HepG2 (cell line): ENCODE measurements around the gene CTRB2. TPM values are rescaled to one million over a fixed set of nuclear protein-coding genes. Genes with fewer than 3 reads are reported as not detected.

Source experiments
- AGO2 ChIP-seq: fragments of 200-400 bp; formaldehyde crosslinking; optimal IDR thresholded peaks from 2 replicates; pipeline ENCODE3; 2017; ENCODE audit warnings: mild to moderate bottlenecking, low read depth, low read length, moderate library complexity
- GRHL1 ChIP-seq: sonication (generic); formaldehyde crosslinking; conservative IDR thresholded peaks from 2 replicates; pipeline ENCODE4 v1.8.0; 2022; ENCODE audit warnings: missing genetic modification reagents
- HNRNPLL ChIP-seq: fragments of 200-400 bp; formaldehyde crosslinking; IDR thresholded peaks from 2 replicates; pipeline ENCODE4 v1.6.1; 2017; ENCODE audit warnings: mild to moderate bottlenecking, low read depth, low read length; ENCODE audit not compliant: poor library complexity, severe bottlenecking
- KDM2A ChIP-seq: sonication (generic); formaldehyde crosslinking; IDR thresholded peaks from 2 replicates; pipeline ENCODE4 v1.4.0; 2020; ENCODE audit warnings: low read depth, missing genetic modification reagents, borderline replicate concordance
- LRRFIP1 ChIP-seq: sonication (generic); formaldehyde crosslinking; conservative IDR thresholded peaks from 2 replicates; pipeline ENCODE4 v1.4.0; 2020; ENCODE audit warnings: missing genetic modification reagents
- SRY ChIP-seq: sonication (generic); formaldehyde crosslinking; IDR thresholded peaks from 2 replicates; pipeline ENCODE4 v1.8.0; 2022; ENCODE audit warnings: mild to moderate bottlenecking, missing genetic modification reagents
- STAG1 ChIP-seq: sonication (generic); formaldehyde crosslinking; IDR thresholded peaks from 2 replicates; pipeline ENCODE4 v1.4.0; 2020; ENCODE audit warnings: missing genetic modification reagents
- ZNF749 ChIP-seq: sonication (generic); formaldehyde crosslinking; IDR thresholded peaks from 2 replicates; pipeline ENCODE4 v1.8.0; 2022; ENCODE audit warnings: mild to moderate bottlenecking, missing genetic modification reagents, moderate library complexity, borderline replicate concordance
- polyA plus RNA-seq, 8 experiments: library from polyadenylated mRNA; depleted of rRNA in 3 of 8; stranded (reverse) in 7 of 8; unstranded in 1 of 8; fragments of >200 nt; fragmentation: Illumina TruSeq in 4 of 8; extraction: Trizol in 4 of 8; gene quantifications; 2 replicates each; pipeline versions ENCODE4 v1.2.1 to v1.2.3, GENCODE V29; 2011 to 2016; ENCODE audit warnings: low read depth in 4 of 8, missing spikeins in 1 of 8, mixed read lengths in 1 of 8; ENCODE audit not compliant: insufficient read depth in 1 of 8
- total RNA-seq, 5 experiments: library from RNA; depleted of rRNA; stranded (reverse); fragments of >200 nt; fragmentation: Illumina TruSeq; extraction: Trizol; gene quantifications; 2 replicates each; pipeline ENCODE4 v1.2.3, GENCODE V29; 2016; ENCODE audit warnings: low read depth in 1 of 5
- TF ChIP-seq, protein P1 (sequence below): sonication (generic); formaldehyde crosslinking; IDR thresholded peaks from 2 replicates; pipeline ENCODE4 v1.5.1; 2020; ENCODE audit warnings: mild to moderate bottlenecking, missing genetic modification reagents, borderline replicate concordance
- TF ChIP-seq, protein P2 (sequence below): sonication (generic); formaldehyde crosslinking; IDR thresholded peaks from 2 replicates; pipeline ENCODE4 v1.9.0; 2021; ENCODE audit warnings: missing genetic modification reagents, borderline replicate concordance
- TF ChIP-seq, protein P3 (sequence below): sonication (generic); formaldehyde crosslinking; IDR thresholded peaks from 2 replicates; pipeline ENCODE4 v1.4.0; 2020; ENCODE audit warnings: low read depth, mild to moderate bottlenecking, missing genetic modification reagents

The CTRB2 gene
- total and polyA plus RNA-seq, 2 of the 13 experiments (the other 11 are each of a cell fraction or from before 2014, with no cell fraction given), result 0.13 TPM; not detected in 1

GRCh38 chr16:75226550-75227360, 19.8 kb upstream of the CTRB2 start (continued):
- TF ChIP-seq GRHL1 (CRISPR knock-in tag) (no peak), KDM2A (CRISPR knock-in tag) (peak; percentile 98), ZNF749 (CRISPR knock-in tag) (no peak), STAG1 (CRISPR knock-in tag) (0 out of 2 replicates have a peak, but pooled peaks have one; percentile 17), LRRFIP1 (CRISPR knock-in tag) (no peak), SRY (CRISPR knock-in tag) (0 out of 2 replicates have a peak, but pooled peaks have one; percentile 48), AGO2 (peak; percentile 98), HNRNPLL (peak; percentile 19)
- TF ChIP-seq, protein P1, sequence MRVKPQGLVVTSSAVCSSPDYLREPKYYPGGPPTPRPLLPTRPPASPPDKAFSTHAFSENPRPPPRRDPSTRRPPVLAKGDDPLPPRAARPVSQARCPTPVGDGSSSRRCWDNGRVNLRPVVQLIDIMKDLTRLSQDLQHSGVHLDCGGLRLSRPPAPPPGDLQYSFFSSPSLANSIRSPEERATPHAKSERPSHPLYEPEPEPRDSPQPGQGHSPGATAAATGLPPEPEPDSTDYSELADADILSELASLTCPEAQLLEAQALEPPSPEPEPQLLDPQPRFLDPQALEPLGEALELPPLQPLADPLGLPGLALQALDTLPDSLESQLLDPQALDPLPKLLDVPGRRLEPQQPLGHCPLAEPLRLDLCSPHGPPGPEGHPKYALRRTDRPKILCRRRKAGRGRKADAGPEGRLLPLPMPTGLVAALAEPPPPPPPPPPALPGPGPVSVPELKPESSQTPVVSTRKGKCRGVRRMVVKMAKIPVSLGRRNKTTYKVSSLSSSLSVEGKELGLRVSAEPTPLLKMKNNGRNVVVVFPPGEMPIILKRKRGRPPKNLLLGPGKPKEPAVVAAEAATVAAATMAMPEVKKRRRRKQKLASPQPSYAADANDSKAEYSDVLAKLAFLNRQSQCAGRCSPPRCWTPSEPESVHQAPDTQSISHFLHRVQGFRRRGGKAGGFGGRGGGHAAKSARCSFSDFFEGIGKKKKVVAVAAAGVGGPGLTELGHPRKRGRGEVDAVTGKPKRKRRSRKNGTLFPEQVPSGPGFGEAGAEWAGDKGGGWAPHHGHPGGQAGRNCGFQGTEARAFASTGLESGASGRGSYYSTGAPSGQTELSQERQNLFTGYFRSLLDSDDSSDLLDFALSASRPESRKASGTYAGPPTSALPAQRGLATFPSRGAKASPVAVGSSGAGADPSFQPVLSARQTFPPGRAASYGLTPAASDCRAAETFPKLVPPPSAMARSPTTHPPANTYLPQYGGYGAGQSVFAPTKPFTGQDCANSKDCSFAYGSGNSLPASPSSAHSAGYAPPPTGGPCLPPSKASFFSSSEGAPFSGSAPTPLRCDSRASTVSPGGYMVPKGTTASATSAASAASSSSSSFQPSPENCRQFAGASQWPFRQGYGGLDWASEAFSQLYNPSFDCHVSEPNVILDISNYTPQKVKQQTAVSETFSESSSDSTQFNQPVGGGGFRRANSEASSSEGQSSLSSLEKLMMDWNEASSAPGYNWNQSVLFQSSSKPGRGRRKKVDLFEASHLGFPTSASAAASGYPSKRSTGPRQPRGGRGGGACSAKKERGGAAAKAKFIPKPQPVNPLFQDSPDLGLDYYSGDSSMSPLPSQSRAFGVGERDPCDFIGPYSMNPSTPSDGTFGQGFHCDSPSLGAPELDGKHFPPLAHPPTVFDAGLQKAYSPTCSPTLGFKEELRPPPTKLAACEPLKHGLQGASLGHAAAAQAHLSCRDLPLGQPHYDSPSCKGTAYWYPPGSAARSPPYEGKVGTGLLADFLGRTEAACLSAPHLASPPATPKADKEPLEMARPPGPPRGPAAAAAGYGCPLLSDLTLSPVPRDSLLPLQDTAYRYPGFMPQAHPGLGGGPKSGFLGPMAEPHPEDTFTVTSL, result no peak
- TF ChIP-seq, protein P2, sequence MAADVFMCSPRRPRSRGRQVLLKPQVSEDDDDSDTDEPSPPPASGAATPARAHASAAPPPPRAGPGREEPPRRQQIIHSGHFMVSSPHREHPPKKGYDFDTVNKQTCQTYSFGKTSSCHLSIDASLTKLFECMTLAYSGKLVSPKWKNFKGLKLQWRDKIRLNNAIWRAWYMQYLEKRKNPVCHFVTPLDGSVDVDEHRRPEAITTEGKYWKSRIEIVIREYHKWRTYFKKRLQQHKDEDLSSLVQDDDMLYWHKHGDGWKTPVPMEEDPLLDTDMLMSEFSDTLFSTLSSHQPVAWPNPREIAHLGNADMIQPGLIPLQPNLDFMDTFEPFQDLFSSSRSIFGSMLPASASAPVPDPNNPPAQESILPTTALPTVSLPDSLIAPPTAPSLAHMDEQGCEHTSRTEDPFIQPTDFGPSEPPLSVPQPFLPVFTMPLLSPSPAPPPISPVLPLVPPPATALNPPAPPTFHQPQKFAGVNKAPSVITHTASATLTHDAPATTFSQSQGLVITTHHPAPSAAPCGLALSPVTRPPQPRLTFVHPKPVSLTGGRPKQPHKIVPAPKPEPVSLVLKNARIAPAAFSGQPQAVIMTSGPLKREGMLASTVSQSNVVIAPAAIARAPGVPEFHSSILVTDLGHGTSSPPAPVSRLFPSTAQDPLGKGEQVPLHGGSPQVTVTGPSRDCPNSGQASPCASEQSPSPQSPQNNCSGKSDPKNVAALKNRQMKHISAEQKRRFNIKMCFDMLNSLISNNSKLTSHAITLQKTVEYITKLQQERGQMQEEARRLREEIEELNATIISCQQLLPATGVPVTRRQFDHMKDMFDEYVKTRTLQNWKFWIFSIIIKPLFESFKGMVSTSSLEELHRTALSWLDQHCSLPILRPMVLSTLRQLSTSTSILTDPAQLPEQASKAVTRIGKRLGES (CRISPR knock-in tag), result no peak
- TF ChIP-seq, protein P3, sequence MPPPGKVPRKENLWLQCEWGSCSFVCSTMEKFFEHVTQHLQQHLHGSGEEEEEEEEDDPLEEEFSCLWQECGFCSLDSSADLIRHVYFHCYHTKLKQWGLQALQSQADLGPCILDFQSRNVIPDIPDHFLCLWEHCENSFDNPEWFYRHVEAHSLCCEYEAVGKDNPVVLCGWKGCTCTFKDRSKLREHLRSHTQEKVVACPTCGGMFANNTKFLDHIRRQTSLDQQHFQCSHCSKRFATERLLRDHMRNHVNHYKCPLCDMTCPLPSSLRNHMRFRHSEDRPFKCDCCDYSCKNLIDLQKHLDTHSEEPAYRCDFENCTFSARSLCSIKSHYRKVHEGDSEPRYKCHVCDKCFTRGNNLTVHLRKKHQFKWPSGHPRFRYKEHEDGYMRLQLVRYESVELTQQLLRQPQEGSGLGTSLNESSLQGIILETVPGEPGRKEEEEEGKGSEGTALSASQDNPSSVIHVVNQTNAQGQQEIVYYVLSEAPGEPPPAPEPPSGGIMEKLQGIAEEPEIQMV (CRISPR knock-in tag), result no peak
